GM12892 (cell line): Measurements from ENCODE around the gene CFAP65.

Experiments
- DNase-seq: peaks from one replicate; pipeline ENCODE4 v3.0.0; 2011; ENCODE audit not compliant: insufficient read length
- FAIRE-seq: peaks from 2 replicates; lab custom pipeline; 2011; peaks lifted over from hg19 to GRCh38; lab: Jason Lieb, UNC
- POLR2A ChIP-seq: IDR thresholded peaks from 2 replicates; pipeline ENCODE4 v1.6.1; 2011; ENCODE audit warnings: low read depth, low read length, control low read depth
- POLR2AphosphoS5 ChIP-seq: IDR thresholded peaks from 2 replicates; pipeline ENCODE4 v1.6.1; 2011; ENCODE audit warnings: low read depth, low read length, control low read depth
- TAF1 ChIP-seq: IDR thresholded peaks from 2 replicates; pipeline ENCODE4 v1.6.1; 2011; ENCODE audit warnings: low read depth, mild to moderate bottlenecking, control low read depth, low read length, borderline replicate concordance

CFAP65 gene

DNA sequence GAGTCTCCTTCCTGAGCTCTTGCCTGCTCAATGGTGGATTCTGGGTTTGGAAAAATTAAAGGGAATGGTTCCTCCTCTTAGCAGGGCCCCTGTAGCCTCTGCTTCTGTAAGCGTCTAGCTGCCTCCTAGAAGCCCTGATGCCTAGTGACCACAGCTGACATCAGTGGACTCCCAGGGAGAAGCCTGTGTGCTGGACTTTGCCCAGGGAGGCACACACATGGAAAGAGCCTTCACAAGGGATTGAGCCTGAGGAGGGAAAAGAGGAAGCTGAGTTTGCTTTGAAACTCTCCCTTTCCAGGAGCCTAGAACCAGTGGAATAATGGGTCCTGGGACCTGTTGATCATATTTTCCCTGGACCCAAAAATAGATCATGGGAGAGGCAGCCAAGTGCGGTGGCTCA, 1.4 kb upstream of the CFAP65 start:
- no peak for TF ChIP-seq TAF1
- no peak for TF ChIP-seq POLR2A
- TF ChIP-seq POLR2AphosphoS5: no peak
- DNase-seq (no peak), FAIRE-seq (no peak)

DNA sequence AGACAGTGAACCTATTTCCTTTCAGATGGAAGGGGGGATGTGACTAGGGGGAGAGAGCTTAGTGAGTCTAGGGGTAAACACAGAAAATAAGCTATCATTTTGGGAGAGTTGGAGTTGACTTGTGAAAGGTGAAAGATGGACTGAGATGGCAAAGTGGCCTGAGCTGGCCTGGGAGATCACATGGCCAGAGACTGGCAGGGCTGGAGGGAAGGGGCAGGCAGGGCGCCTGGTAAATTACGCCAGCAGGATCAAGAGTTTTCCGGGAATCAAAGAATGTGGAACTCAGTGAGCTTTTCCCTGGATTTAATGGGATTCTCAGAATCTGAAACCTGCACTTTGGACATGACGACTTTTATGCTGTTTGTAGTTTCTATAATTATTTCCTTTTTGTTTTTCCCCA, 841 bp upstream of the CFAP65 start:
- no peak for TF ChIP-seq TAF1
- no peak for TF ChIP-seq POLR2A
- TF ChIP-seq POLR2AphosphoS5: no peak
- no peak for FAIRE-seq
- DNase-seq: no peak

- TF ChIP-seq POLR2AphosphoS5 (no peak), TAF1 (no peak), POLR2A (no peak)
- DNase-seq (no peak), FAIRE-seq (no peak)
Observed at GRCh38 chr2:219038600-219038999, 2.7 kb downstream of the CFAP65 start.

GRCh38 chr2:219037783-219038499, 3.4 kb downstream of the CFAP65 start:
- no peak for DNase-seq
- no peak for FAIRE-seq
- TF ChIP-seq POLR2A (no peak), POLR2AphosphoS5 (no peak), TAF1 (no peak)

DNA sequence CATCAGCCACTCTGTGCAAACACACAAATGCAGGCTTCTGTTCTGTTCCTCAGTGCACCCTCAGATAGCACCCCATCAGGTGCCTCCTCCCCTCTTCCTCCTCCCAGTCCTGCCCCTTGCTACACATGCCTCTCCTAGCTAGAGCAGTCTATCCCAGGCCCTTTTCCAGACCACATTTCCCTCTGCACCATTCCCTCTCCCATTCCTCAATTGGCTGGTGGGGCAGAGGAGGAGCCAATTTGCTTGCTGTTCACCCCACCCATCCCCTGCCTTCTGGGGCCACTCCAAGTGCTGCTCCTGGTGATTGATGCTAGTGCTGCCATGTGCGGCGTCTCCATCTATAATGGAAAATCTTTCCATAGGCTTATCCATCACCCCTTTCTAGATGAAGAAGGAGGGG, 5.4 kb downstream of the CFAP65 start:
- FAIRE-seq: no peak
- no peak for DNase-seq
- no peak for TF ChIP-seq POLR2A
- TF ChIP-seq POLR2AphosphoS5: no peak
- no peak for TF ChIP-seq TAF1

- no peak for TF ChIP-seq TAF1
- no peak for TF ChIP-seq POLR2AphosphoS5
- TF ChIP-seq POLR2A: no peak
- DNase-seq (no peak), FAIRE-seq (no peak)
Observed at GRCh38 chr2:219034823-219035222, 6.5 kb downstream of the CFAP65 start.

GRCh38 chr2:219032051-219032745, 9.1 kb downstream of the CFAP65 start:
- no peak for TF ChIP-seq POLR2AphosphoS5
- TF ChIP-seq TAF1: no peak
- DNase-seq: no peak

GRCh38 chr2:219031005-219031738, 10.1 kb downstream of the CFAP65 start:
- no peak for FAIRE-seq
- TF ChIP-seq POLR2AphosphoS5 (no peak), POLR2A (no peak), TAF1 (no peak)
- DNase-seq: no peak

More at GRCh38 chr2:219032051-219032745, 9.1 kb downstream of the CFAP65 start:
- FAIRE-seq: no peak

- DNase-seq (no peak), FAIRE-seq (no peak)
- TF ChIP-seq POLR2A: no peak
- no peak for TF ChIP-seq POLR2AphosphoS5
- no peak for TF ChIP-seq TAF1
Observed at GRCh38 chr2:219030177-219030940, 11.0 kb downstream of the CFAP65 start.

DNA sequence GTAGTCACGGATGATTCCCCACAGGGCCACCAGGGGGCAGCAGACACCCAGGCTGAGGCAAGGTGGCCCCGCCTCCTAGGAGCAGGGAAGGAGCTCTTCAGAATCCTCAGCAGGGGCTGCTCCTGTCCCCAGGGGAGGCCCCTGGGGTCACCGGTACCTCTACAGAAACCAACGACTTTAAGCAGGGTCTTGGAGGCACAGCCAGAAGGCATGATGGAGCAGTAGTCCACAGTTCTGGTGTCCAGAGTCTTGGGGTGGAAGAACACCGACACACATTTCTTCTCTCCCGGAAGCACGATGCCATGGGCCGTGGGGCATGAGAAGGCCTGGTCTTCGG, 11.5 kb downstream of the CFAP65 start:
- no peak for TF ChIP-seq TAF1
- no peak for TF ChIP-seq POLR2AphosphoS5
- TF ChIP-seq POLR2A: no peak
- FAIRE-seq: peak; percentile 91

More for the DNA sequence above, 11.5 kb downstream of the CFAP65 start:
- DNase-seq: peak; percentile 75
